Measurements from ENCODE around the gene WDR7.
A peak's percentile ranks its signal among the peaks of the same experiment; 100 is the strongest.

WDR7 gene

GRCh38 chr18:56945171-56946083 lies 294.3 kb downstream of the WDR7 start:
- peak; percentile 15 for DNase-seq

DNA sequence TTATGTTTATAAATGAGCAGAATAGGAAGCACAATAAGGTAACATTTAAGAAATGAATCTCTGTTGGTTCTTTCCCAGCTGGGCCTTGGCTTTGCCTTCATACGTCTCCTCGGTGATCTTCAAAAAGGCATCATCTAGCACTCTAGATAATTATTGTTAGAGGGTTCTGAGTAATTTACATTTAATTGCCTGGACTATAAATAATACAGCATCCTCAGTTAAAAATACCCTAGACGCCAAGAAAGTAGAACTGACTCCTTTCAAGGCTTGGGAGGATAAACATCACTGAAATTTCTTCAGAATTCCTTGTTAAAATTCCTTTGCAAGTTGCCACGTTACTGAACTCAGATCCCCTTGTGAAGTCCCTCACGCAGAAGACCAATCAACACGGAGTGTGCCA lies 296.1 kb downstream of the WDR7 start:
- no peak for DNase-seq

GRCh38 chr18:56952026-56952425 lies 300.9 kb downstream of the WDR7 start:
- DNase-seq, result no peak

DNA sequence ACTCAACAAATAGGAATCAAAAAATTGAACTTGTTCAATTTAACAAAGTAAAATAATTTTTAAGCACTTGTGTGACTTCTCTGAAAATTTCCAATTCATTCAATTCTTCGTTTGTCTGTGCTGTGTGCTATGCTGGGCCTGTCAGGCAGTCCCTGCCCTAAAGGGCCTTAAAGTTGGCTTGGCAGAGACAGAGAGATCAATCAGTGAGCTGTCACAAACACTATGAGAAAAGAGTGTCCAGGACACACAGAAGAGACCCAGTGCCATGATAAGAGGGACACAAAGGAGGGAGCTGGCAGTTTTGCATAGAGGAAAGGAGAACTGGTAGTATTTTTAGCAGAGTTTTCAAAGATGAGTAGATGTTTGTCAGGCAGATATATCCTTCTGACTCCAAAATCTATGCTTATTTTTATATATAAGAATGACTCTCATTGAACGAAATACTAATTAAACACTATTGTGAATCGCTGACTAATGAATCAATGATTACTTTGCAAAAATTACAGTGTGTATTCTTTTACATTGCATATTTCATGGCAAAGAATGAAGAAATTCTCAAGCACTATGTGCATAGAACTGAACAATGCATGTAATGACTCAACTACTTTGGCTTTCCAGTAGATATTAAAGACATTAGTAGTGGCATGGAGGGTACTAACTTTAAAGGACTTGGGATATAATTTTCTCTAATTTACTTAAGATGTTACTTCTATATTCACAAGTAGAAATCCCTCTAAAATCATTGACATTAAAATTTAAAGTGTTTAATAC lies 302.5 kb downstream of the WDR7 start:
- DNase-seq, result no peak

DNA sequence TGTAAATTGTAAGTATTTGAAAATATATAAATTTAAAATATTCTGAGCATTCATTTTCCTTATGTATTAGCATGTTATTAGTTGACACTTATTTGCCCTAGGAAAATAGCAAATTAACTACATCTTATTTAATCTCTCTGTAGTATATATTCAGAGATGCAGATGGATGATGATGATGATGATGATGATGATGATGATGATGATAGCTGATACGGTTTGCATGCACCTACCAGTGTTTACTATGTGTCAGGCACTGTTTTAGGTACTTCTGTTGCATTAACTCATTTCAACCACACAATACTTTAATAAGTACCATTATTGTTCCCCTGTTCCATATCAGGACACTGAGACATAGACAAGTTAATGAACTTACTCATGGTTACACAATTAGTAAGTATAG lies 304.3 kb downstream of the WDR7 start:
- DNase-seq, result no peak

DNA sequence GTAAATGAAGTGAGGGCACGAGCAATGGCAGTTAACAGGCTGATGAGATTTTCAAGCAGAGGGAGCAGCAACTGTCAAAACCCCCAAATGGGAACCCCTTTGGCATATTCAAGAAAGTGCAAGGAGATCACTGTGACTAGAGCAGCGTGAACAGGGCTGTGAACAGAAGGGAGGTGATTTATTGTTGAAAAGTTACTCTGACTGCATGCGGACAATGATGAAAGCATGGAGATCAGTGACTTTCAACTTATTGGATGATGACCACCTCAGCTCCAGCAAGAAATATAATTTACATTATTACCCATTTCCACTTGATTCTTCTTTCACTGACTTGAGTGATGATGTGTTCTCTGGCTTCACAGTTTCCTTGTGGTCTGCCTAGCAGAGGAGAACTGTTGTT lies 308.0 kb downstream of the WDR7 start:
- no peak for DNase-seq

GRCh38 chr18:56962322-56962721 lies 311.2 kb downstream of the WDR7 start:
- no peak for DNase-seq

GRCh38 chr18:56967035-56967434 lies 315.9 kb downstream of the WDR7 start:
- no peak for DNase-seq

- DNase-seq, result peak; percentile 30
Measured at GRCh38 chr18:56973487-56973886, 322.3 kb downstream of the WDR7 start.

DNA sequence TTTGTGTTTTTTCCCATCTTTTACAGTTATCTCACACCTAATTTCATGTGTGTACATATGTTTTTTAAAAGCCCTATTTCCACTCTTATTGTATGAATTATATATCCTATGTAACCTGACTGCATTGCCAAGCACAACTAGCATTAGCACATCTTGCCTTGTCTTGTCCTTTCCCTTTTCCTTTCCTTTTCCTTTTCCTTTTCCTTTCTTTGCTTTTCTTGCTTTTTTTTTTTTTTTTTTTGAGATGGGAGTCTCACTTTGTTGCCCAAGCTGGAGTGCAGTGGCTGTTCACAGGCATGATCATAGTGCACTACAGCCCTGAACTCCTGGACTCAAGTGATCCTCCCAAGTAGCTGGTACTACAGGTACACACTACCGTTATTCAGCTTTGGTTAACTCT lies 323.0 kb downstream of the WDR7 start:
- no peak for DNase-seq

DNA sequence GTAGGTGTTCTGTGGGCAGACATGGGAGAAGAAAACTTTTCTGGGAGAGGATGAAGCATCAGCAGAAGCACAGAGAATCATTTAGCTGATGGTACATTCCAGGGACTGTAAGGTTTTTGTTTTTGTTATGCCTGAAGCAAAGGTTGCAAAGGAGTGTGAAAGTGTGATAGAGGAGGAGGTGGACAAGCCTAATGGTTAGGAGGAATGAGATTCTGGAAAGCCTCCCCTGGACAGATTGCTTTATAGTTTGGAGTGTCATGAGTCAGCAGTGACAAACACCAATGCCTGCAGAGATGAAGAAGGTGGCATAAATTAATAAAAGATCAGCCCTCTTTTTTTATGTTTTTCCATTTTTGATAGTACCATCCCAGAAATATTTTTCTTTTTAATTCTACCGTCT lies 324.1 kb downstream of the WDR7 start:
- no peak for DNase-seq

GRCh38 chr18:56977309-56977708 lies 326.1 kb downstream of the WDR7 start:
- no peak for DNase-seq

DNA sequence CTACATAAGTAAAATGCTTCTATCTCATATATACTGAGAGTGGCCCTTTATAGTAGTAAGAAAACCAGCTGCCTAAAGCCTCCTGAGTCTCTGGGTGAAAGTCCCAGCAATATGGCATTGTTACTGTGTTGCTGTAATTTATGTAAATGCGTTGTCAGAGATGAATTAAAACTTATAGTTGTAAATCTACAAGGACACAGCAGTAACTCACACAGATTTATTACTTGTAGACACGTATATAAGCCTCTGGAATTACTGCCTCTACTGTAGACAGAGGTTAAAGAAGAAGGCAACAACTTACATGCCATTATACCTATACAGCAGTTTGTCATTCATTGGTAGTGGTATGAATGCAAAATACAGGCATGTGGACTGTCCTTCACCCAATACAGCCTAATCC lies 326.6 kb downstream of the WDR7 start:
- DNase-seq, result no peak

- DNase-seq, result no peak
Measured at GRCh38 chr18:56980151-56980550, 329.0 kb downstream of the WDR7 start.

DNA sequence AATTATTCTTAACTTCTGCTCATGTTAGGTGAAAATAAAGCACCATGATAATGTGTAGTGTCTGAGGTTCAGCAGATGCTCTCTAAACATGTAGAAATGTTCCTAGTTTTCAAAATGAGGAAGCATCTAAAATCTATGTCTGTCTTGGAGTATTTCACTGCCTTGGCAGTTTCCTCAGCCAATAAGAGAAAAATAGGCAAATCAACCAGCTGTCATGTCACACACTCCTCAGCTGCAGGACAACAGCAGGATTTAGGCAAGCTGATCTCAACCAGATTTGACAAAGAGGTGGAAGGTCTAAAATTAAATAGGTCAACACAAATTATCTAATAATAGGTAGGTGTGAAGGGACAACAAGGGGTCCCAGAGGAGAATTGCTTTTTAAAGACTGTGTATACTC lies 331.6 kb downstream of the WDR7 start:
- DNase-seq, result no peak

DNA sequence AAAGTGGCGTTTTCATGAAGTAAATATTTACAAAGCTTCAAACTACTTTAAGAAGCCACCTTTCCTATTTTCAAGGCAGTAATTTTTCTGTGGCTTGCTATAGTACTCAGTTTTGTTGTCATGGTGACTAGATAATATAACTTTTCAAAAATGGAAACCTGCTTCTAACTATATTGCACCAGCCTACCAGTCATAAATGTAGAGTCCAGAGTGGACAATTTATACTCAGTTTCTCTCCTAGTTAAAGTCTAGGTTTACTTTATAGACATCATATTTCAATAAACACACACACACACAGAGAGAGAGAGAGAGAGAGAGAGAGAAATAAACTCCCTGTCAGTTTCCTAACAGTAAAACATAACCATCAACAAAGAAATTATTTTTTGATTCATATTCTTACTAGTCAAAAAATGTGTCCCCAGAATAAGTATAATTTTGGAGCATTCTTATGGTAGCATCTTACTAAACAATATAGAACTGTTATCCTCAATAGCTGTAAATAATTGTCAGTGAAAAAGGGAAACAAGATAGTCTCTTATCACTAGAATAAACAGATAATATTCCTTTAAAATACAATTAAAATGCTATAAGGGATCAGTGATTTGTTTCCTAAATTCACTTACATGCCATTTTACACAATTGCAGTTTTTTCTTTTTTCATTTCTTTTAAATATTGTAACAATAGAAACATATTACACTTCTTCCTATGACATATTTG lies 332.3 kb downstream of the WDR7 start:
- no peak for DNase-seq

GRCh38 chr18:56984731-56985130 lies 333.6 kb downstream of the WDR7 start:
- no peak for DNase-seq

GRCh38 chr18:56986829-56987228 lies 335.7 kb downstream of the WDR7 start:
- no peak for DNase-seq

- DNase-seq, result no peak
Measured at GRCh38 chr18:56987236-56987635, 336.1 kb downstream of the WDR7 start.

GRCh38 chr18:56988022-56988421 lies 336.9 kb downstream of the WDR7 start:
- DNase-seq, result no peak

- no peak for DNase-seq
Measured at GRCh38 chr18:56990678-56991077, 339.5 kb downstream of the WDR7 start.

DNA sequence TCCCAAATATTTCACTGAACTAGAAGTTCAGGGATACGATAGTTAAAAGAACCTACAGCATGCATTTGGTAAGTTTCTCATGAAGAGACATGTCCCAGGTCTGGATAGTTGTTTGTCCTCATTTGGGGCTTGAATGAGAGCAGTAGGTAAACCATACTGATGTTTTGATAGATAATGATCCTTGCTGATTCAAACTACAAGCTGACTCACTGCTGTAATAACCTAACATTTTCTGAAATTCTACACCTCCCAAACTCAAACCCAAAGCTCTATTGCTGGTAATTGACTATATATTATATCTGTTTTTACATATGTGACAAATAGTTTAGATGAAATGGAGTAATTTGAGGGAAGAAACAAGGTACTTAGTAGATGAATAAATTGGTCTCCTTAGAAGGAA lies 341.6 kb downstream of the WDR7 start:
- no peak for DNase-seq

GRCh38 chr18:56995579-56996188 lies 344.5 kb downstream of the WDR7 start:
- DNase-seq, result no peak
